ENCODE measurements around the gene TM9SF3. TPM values are rescaled to one million over a fixed set of nuclear protein-coding genes. Genes with fewer than 3 reads are reported as not detected.

TM9SF3 gene
- total RNA-seq, 1 donor from 2014 or later = 192 TPM

DNA sequence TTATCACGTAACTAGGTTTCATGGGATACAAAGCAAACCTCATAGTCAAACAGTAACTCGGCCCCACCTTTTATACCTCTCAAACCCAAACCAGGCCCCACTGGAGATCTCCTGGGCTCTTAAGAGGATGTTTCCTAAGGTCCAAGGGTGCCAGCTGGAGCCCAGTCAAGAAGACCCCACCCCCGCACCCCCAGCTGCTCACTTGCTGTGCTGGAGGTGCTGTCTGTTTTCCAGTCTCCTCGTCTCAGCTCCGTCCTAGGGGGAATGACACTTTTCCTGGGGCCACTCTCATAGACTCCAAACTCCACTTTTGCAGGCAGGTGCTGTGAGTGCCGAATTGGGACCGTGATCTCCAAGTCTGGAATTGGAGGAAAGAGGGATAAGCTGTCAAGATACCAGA, 22.7 kb upstream of the TM9SF3 start:
- Mint-ChIP-seq H3K27me3 (ENCODE audit: low read depth) (no peaks in the 10 kb centered on the region), H3K36me3 (ENCODE audit: low read depth) (peaks cover 3% of the 10 kb centered on the region), H3K27ac (ENCODE audit: unreplicated experiment) (no peak overlapping the region), H3K9me3 (ENCODE audit: low read depth) (no peaks in the 10 kb centered on the region), H3K4me1 (ENCODE audit: low read depth) (peaks cover 19% of the 10 kb centered on the region), H3K4me3 (ENCODE audit: unreplicated experiment) (no peak overlapping the region)
- TF ChIP-seq CTCF (IDR thresholded peaks at IDR 0.05) = no peak
- DNase-seq (ENCODE audit: low spot score) = no peak

DNA sequence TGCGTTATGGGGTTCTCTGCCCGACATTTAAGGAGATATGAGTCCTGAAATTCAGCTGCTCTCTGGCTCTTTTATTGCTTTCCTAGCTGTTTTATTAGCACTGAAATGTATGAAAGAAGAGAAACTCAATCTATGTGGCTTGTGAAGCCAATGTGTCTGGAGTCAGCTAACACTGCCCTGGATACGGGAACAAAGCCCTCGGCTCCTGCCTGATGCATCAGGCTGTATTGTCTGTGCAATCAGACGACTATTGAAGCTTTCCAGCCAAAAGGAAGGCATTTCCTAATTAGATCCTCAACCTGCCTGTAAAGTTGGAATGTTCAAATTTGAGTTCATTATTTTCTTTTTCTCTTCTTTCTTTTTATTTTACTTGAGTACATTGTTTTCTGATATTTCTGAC, 22.0 kb upstream of the TM9SF3 start:
- peaks cover 15% of the 10 kb centered on the region for H3K4me1 Mint-ChIP-seq (ENCODE audit: low read depth)
- no peaks in the 10 kb centered on the region for H3K27me3 Mint-ChIP-seq (ENCODE audit: low read depth)
- H3K4me3 Mint-ChIP-seq (ENCODE audit: unreplicated experiment) = no peak overlapping the region
- H3K27ac Mint-ChIP-seq (ENCODE audit: unreplicated experiment) = no peak overlapping the region
- DNase-seq (ENCODE audit: low spot score) = no peak
- TF ChIP-seq CTCF (IDR thresholded peaks at IDR 0.05) = no peak
- no peaks in the 10 kb centered on the region for H3K9me3 Mint-ChIP-seq (ENCODE audit: low read depth)
- H3K36me3 Mint-ChIP-seq (ENCODE audit: low read depth) = peaks cover 2% of the 10 kb centered on the region

DNA sequence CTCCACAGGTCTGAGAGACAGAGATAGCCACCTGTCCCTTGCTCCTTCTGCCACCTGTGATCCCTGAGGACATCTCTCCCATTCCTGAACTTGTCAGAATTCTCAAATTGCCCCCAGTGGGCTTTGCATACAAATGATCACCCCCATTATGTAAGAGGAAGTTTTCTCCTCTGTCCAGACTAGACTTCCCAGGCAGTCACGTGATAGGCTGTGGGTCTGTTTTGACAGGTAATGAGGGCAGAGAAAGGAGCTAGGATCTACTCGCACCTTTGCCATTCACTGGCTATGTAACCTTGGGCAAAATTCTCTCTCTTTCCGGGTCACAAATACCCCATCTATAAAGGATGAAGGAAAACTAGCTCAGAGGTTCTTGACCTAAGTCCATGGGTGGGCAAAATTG, 21.4 kb upstream of the TM9SF3 start:
- H3K9me3 Mint-ChIP-seq (ENCODE audit: low read depth) = no peaks in the 10 kb centered on the region
- peaks cover 2% of the 10 kb centered on the region for H3K36me3 Mint-ChIP-seq (ENCODE audit: low read depth)
- DNase-seq (ENCODE audit: low spot score) = no peak
- H3K27me3 Mint-ChIP-seq (ENCODE audit: low read depth) = no peaks in the 10 kb centered on the region
- no peak overlapping the region for H3K27ac Mint-ChIP-seq (ENCODE audit: unreplicated experiment)
- H3K4me1 Mint-ChIP-seq (ENCODE audit: low read depth) = peaks cover 15% of the 10 kb centered on the region
- H3K4me3 Mint-ChIP-seq (ENCODE audit: unreplicated experiment) = no peak overlapping the region
- TF ChIP-seq CTCF (IDR thresholded peaks at IDR 0.05) = no peak

GRCh38 chr10:96606946-96607345, 20.1 kb upstream of the TM9SF3 start:
- no peak overlapping the region for H3K4me3 Mint-ChIP-seq (ENCODE audit: unreplicated experiment)
- no peak overlapping the region for H3K27ac Mint-ChIP-seq (ENCODE audit: unreplicated experiment)
- DNase-seq (ENCODE audit: low spot score) = no peak
- H3K36me3 Mint-ChIP-seq (ENCODE audit: low read depth) = peaks cover 2% of the 10 kb centered on the region
- no peak for TF ChIP-seq CTCF (IDR thresholded peaks at IDR 0.05)
- peaks cover 15% of the 10 kb centered on the region for H3K4me1 Mint-ChIP-seq (ENCODE audit: low read depth)
- no peaks in the 10 kb centered on the region for H3K9me3 Mint-ChIP-seq (ENCODE audit: low read depth)
- H3K27me3 Mint-ChIP-seq (ENCODE audit: low read depth) = no peaks in the 10 kb centered on the region

- Mint-ChIP-seq H3K4me3 (ENCODE audit: unreplicated experiment) (no peak overlapping the region), H3K36me3 (ENCODE audit: low read depth) (peaks cover 2% of the 10 kb centered on the region), H3K4me1 (ENCODE audit: low read depth) (peaks cover 15% of the 10 kb centered on the region), H3K27ac (ENCODE audit: unreplicated experiment) (no peak overlapping the region), H3K9me3 (ENCODE audit: low read depth) (no peaks in the 10 kb centered on the region), H3K27me3 (ENCODE audit: low read depth) (no peaks in the 10 kb centered on the region)
- DNase-seq (ENCODE audit: low spot score) = no peak
- TF ChIP-seq CTCF (IDR thresholded peaks at IDR 0.05) = no peak
Measured at GRCh38 chr10:96606216-96606615, 19.4 kb upstream of the TM9SF3 start.
